Stomach (tissue), 4 donors: Measurements from ENCODE around the gene EIF4G3.

Experiments used
- EP300 ChIP-seq: sonication (generic); formaldehyde crosslinking; IDR thresholded peaks from one replicate; pipeline ENCODE4 v1.6.1; 2017; ENCODE audit warnings: antibody characterized with exemption
- POLR2A ChIP-seq, 4 donors: fragments of 450-650 bp; IDR thresholded peaks; one replicate each; pipeline ENCODE4 v1.6.1; 2016; ENCODE audit warnings: antibody characterized with exemption in 4 of 4, control low read depth in 2 of 4, mild to moderate bottlenecking in 1 of 4, moderate library complexity in 1 of 4
- POLR2AphosphoS5 ChIP-seq, 3 donors: sonication (generic); formaldehyde crosslinking; IDR thresholded peaks; one replicate each; pipeline ENCODE4 v1.6.1; 2016; ENCODE audit warnings: antibody characterized with exemption in 3 of 3
- TF ChIP-seq, protein P1 (sequence below), 7 experiments: fragments of 450-650 bp in 4 of 7; fragments of 200-600 bp in 3 of 7; sonication (generic) in 3 of 7; IDR thresholded peaks; one replicate each; pipeline ENCODE4 v1.5.1; 2016 to 2019; ENCODE audit warnings: antibody characterized with exemption in 7 of 7, control low read depth in 2 of 7, mild to moderate bottlenecking in 1 of 7

GRCh38 chr1:20947409-20947808, 229.3 kb downstream of the EIF4G3 start:
- TF ChIP-seq, protein P1, sequence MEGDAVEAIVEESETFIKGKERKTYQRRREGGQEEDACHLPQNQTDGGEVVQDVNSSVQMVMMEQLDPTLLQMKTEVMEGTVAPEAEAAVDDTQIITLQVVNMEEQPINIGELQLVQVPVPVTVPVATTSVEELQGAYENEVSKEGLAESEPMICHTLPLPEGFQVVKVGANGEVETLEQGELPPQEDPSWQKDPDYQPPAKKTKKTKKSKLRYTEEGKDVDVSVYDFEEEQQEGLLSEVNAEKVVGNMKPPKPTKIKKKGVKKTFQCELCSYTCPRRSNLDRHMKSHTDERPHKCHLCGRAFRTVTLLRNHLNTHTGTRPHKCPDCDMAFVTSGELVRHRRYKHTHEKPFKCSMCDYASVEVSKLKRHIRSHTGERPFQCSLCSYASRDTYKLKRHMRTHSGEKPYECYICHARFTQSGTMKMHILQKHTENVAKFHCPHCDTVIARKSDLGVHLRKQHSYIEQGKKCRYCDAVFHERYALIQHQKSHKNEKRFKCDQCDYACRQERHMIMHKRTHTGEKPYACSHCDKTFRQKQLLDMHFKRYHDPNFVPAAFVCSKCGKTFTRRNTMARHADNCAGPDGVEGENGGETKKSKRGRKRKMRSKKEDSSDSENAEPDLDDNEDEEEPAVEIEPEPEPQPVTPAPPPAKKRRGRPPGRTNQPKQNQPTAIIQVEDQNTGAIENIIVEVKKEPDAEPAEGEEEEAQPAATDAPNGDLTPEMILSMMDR (IDR thresholded peaks at IDR 0.05), result no peak
- no peak for TF ChIP-seq POLR2A (IDR thresholded peaks at IDR 0.05)
- no peak for TF ChIP-seq EP300
- TF ChIP-seq POLR2AphosphoS5 (IDR thresholded peaks at IDR 0.05), result no peak
